GM23338 (cell line): Measurements from ENCODE around the gene UBALD1. TPM values are rescaled to one million over a fixed set of nuclear protein-coding genes. Genes with fewer than 3 reads are reported as not detected.
A peak's percentile ranks its signal among the peaks of the same experiment; 100 is the strongest.

ENCODE experiments used
- ATAC-seq: fragments of 200-7000 bp; cut with Tn5 transposase; 3 replicates; pipeline ENCODE4 v1.9.1; 2020
- DNase-seq: peaks from one replicate; pipeline ENCODE4 v3.0.0-alpha.2; 2015; ENCODE audit warnings: low spot score
- H2AFZ ChIP-seq: fragments of 200-600 bp; sonication (generic); 2 replicates; pipeline ENCODE4 v1.8.0; 2016; ENCODE audit warnings: antibody characterized with exemption, mild to moderate bottlenecking, moderate library complexity
- H3F3A ChIP-seq: fragments of 200-600 bp; sonication (generic); replicated peaks from 2 replicates; pipeline ENCODE4 v1.8.0; 2017; ENCODE audit warnings: antibody characterized with exemption, mixed run types, low read depth
- H3K27ac ChIP-seq: fragments of 200-600 bp; sonication (generic); 2 replicates; pipeline ENCODE4 v1.6.1; 2016; ENCODE audit warnings: low read depth
- H3K27me3 ChIP-seq: fragments of 200-600 bp; sonication (generic); 2 replicates; pipeline ENCODE4 v1.8.0; 2016; ENCODE audit warnings: mild to moderate bottlenecking, mixed run types, moderate library complexity; ENCODE audit not compliant: insufficient read depth
- H3K36me3 ChIP-seq: fragments of 200-600 bp; sonication (generic); 2 replicates; pipeline ENCODE4 v1.8.0; 2016; ENCODE audit warnings: mild to moderate bottlenecking; ENCODE audit not compliant: insufficient read depth
- H3K4me1 ChIP-seq: fragments of 200-600 bp; sonication (generic); 2 replicates; pipeline ENCODE4 v1.8.0; 2016; ENCODE audit warnings: mild to moderate bottlenecking, moderate library complexity; ENCODE audit not compliant: insufficient read depth
- H3K4me2 ChIP-seq: fragments of 200-600 bp; sonication (generic); 2 replicates; pipeline ENCODE4 v1.7.1; 2017; ENCODE audit warnings: mixed run types
- H3K4me3 ChIP-seq: fragments of 200-600 bp; sonication (generic); 2 replicates; pipeline ENCODE4 v1.6.1; 2016; ENCODE audit warnings: mixed run types
- H3K79me2 ChIP-seq: fragments of 200-600 bp; sonication (generic); replicated peaks from 2 replicates; pipeline ENCODE4 v1.8.0; 2017; ENCODE audit warnings: mild to moderate bottlenecking; ENCODE audit not compliant: insufficient read depth
- H3K9me2 ChIP-seq: fragments of 200-600 bp; sonication (generic); 2 replicates; pipeline ENCODE4 v1.8.0; 2017; ENCODE audit not compliant: insufficient read depth
- H4K20me1 ChIP-seq: fragments of 200-600 bp; sonication (generic); replicated peaks from 2 replicates; pipeline ENCODE4 v1.8.0; 2017; ENCODE audit warnings: mild to moderate bottlenecking; ENCODE audit not compliant: insufficient read depth
- H3K27ac Mint-ChIP-seq: 2 replicates; pipeline ENCODE4 v1.8.0; 2020; ENCODE audit warnings: inconsistent platforms, mild to moderate bottlenecking, moderate library complexity, mixed read lengths
- H3K27me3 Mint-ChIP-seq: 3 replicates; pipeline ENCODE4 v1.8.0; 2022; ENCODE audit warnings: low read depth, mild to moderate bottlenecking, moderate library complexity, mixed read lengths, inconsistent platforms; ENCODE audit not compliant: insufficient read depth, poor library complexity
- H3K36me3 Mint-ChIP-seq: 3 replicates; pipeline ENCODE4 v1.8.0; 2021; ENCODE audit warnings: low read depth, mild to moderate bottlenecking, inconsistent platforms, moderate library complexity, mixed read lengths
- H3K4me1 Mint-ChIP-seq: 3 replicates; pipeline ENCODE4 v1.8.0; 2020; ENCODE audit warnings: mild to moderate bottlenecking, inconsistent platforms, mixed read lengths
- H3K4me3 Mint-ChIP-seq: 3 replicates; pipeline ENCODE4 v1.8.0; 2021; ENCODE audit warnings: moderate library complexity, mild to moderate bottlenecking, inconsistent platforms, mixed read lengths
- H3K9me3 Mint-ChIP-seq: 3 replicates; pipeline ENCODE4 v1.8.0; 2020; ENCODE audit warnings: moderate library complexity, mild to moderate bottlenecking, inconsistent platforms, mixed read lengths
- CREB1 ChIP-seq: fragments of 250-450 bp; sonication (Bioruptor Pico); IDR thresholded peaks from 2 replicates; pipeline ENCODE4 v1.5.0; 2020; ENCODE audit warnings: low read depth, mild to moderate bottlenecking, moderate library complexity
- EZH2 ChIP-seq: fragments of 200-600 bp; sonication (generic); IDR thresholded peaks from one replicate; pipeline ENCODE4 v1.8.0; 2017; ENCODE audit warnings: antibody characterized with exemption, mild to moderate bottlenecking, low read depth; ENCODE audit not compliant: unreplicated experiment
- EZH2phosphoT487 ChIP-seq: fragments of 200-600 bp; sonication (generic); IDR thresholded peaks from one replicate; pipeline ENCODE4 v1.8.1; 2018; ENCODE audit warnings: antibody characterized with exemption; ENCODE audit not compliant: unreplicated experiment
- JUNB ChIP-seq: IDR thresholded peaks from one replicate; pipeline ENCODE4 v1.6.1; 2016; ENCODE audit warnings: antibody characterized with exemption; ENCODE audit not compliant: unreplicated experiment
- NANOG ChIP-seq: IDR thresholded peaks from 2 replicates; pipeline ENCODE4 v1.6.1; 2016; ENCODE audit warnings: antibody characterized with exemption, borderline replicate concordance
- POLR2AphosphoS5 ChIP-seq: IDR thresholded peaks from 2 replicates; pipeline ENCODE4 v1.6.1; 2016; ENCODE audit warnings: antibody characterized with exemption, low read depth
- STAT1 ChIP-seq: IDR thresholded peaks from one replicate; pipeline ENCODE4 v1.6.1; 2016; ENCODE audit warnings: antibody characterized with exemption; ENCODE audit not compliant: unreplicated experiment
- ZNF114 ChIP-seq: fragments of 250-450 bp; sonication (Bioruptor Pico); IDR thresholded peaks from 2 replicates; pipeline ENCODE4 v1.5.0; 2020; ENCODE audit warnings: mild to moderate bottlenecking, moderate library complexity
- ZNF331 ChIP-seq: fragments of 250-450 bp; sonication (Bioruptor Pico); IDR thresholded peaks from 2 replicates; pipeline ENCODE4 v1.5.0; 2020; ENCODE audit warnings: low read depth, mild to moderate bottlenecking, moderate library complexity
- long read RNA-seq: library from polyadenylated mRNA; unstranded; transcript quantifications from one replicate; pipeline ENCODE4 v2.0.0, GENCODE V29; 2020; ENCODE audit not compliant: unreplicated experiment
- polyA plus RNA-seq: library from polyadenylated mRNA; unstranded; fragments of >200 nt; fragmentation: Nextera tagmentation; extraction: Ambion mirVana; gene quantifications from 2 replicates; pipeline ENCODE4 v1.2.1, GENCODE V29; 2016
- total RNA-seq: library from RNA; depleted of rRNA; stranded (reverse); fragments of >200 nt; shearing (Covaris generic); gene quantifications from 2 replicates; pipeline ENCODE4 v1.2.3, GENCODE V29; 2014; rRNA removed
- TF ChIP-seq, protein P1 (sequence below), 2 experiments: fragments of 200-600 bp in 1 of 2; sonication (generic) in 1 of 2; conservative IDR thresholded peaks; 2 replicates each; pipeline versions ENCODE4 v1.5.1 to v1.6.1; 2016 to 2017; ENCODE audit warnings: antibody characterized with exemption in 2 of 2, low read depth in 2 of 2, mild to moderate bottlenecking in 2 of 2, moderate library complexity in 1 of 2
- TF ChIP-seq, protein P2 (sequence below): IDR thresholded peaks from 2 replicates; pipeline ENCODE4 v1.6.1; 2016; ENCODE audit warnings: antibody characterized with exemption
- TF ChIP-seq, protein P3 (sequence below): fragments of 250-450 bp; sonication (Bioruptor Pico); IDR thresholded peaks from 2 replicates; pipeline ENCODE4 v1.5.0; 2020; ENCODE audit warnings: mild to moderate bottlenecking, moderate library complexity
- TF ChIP-seq, protein P4 (sequence below): IDR thresholded peaks from one replicate; pipeline ENCODE4 v1.6.1; 2018; ENCODE audit warnings: antibody characterized with exemption; ENCODE audit not compliant: unreplicated experiment

Gene UBALD1
- total RNA-seq: 32.2 and 32.8 TPM in 2 replicates
- 20.7 and 23.9 TPM in 2 replicates for polyA plus RNA-seq
- long read RNA-seq, partial matches to known transcripts: 0 of 2 reads
- long read RNA-seq, other reads (novel, unspliced or antisense): 0 of 2 reads

DNA sequence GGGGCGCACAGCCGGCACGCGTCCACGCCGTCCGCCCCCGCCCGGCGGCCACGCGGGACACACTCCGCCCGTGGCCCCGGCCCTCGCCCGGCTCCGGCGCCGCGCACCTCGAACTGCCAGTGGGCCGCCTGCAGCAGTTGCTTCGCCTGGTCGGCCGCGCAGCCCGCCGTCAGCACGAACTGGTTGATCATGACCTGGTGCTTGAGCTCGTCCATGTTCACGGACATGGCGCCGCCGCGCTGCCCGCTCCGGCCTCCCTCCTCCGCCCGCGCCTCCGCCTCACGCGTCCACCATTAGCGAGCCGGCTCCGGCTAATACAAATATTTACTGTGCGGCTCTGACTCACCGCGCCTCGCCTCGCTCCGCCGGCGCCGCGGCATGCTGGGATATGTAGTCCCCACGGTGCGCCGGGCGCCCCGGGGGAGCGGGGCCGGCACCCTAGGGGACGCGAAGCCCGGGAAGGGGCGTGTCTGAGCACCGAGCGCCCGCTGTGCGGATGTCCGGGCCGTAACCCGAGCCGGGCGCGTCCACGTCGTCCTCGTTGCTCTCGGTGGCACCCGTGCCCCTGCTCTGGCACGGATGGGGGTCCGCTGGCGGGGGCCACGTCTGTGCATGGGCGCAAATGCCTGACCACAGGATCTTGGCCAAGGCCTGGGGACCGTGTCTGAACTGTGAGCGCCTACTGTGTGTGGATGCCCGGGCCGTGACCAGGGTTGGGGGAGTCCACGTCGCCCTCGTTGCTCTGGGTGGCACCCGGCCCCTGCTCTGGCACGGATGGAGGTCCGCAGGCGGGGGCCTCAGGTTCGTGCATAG, at the start of gene UBALD1:
TSS of gene UBALD1 (minus strand) at position 318 of the 813 bp plus-strand sequence. CDS start at position 227, 91 bp downstream.
- H3K27me3 Mint-ChIP-seq: peaks cover 25% of the 10 kb centered on the region
- peaks cover 42% of the 10 kb centered on the region for H3F3A ChIP-seq
- H3K27ac ChIP-seq: peak within 1 kb of the TSS; percentile 92
- H3K27me3 ChIP-seq: no peaks in the 10 kb centered on the region
- H3K4me3 ChIP-seq: peak within 1 kb of the TSS; percentile 86
- 0 out of 2 replicates have a peak within 1 kb of the TSS, but pooled peaks have one; percentile 76 for H2AFZ ChIP-seq
- ATAC-seq (peak; percentile 22), DNase-seq (peak; percentile 90)
- no peaks in the 10 kb centered on the region; the same call in 2 of the 3 replicates for H3K9me3 Mint-ChIP-seq
- TF ChIP-seq NANOG (no peak), EZH2 (no peak), CREB1 (peak; percentile 77), ZNF114 (CRISPR knock-in tag) (no peak), STAT1 (no peak), JUNB (no peak), POLR2AphosphoS5 (peak; percentile 89), EZH2phosphoT487 (no peak), ZNF331 (CRISPR knock-in tag) (no peak)
- TF ChIP-seq, protein P1, sequence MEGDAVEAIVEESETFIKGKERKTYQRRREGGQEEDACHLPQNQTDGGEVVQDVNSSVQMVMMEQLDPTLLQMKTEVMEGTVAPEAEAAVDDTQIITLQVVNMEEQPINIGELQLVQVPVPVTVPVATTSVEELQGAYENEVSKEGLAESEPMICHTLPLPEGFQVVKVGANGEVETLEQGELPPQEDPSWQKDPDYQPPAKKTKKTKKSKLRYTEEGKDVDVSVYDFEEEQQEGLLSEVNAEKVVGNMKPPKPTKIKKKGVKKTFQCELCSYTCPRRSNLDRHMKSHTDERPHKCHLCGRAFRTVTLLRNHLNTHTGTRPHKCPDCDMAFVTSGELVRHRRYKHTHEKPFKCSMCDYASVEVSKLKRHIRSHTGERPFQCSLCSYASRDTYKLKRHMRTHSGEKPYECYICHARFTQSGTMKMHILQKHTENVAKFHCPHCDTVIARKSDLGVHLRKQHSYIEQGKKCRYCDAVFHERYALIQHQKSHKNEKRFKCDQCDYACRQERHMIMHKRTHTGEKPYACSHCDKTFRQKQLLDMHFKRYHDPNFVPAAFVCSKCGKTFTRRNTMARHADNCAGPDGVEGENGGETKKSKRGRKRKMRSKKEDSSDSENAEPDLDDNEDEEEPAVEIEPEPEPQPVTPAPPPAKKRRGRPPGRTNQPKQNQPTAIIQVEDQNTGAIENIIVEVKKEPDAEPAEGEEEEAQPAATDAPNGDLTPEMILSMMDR (conservative IDR thresholded peaks at IDR 0.05; ENCODE audit: low read depth in 2 of 2): no peak
- TF ChIP-seq, protein P2, sequence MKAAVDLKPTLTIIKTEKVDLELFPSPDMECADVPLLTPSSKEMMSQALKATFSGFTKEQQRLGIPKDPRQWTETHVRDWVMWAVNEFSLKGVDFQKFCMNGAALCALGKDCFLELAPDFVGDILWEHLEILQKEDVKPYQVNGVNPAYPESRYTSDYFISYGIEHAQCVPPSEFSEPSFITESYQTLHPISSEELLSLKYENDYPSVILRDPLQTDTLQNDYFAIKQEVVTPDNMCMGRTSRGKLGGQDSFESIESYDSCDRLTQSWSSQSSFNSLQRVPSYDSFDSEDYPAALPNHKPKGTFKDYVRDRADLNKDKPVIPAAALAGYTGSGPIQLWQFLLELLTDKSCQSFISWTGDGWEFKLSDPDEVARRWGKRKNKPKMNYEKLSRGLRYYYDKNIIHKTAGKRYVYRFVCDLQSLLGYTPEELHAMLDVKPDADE: peak; percentile 92
- TF ChIP-seq, protein P3, sequence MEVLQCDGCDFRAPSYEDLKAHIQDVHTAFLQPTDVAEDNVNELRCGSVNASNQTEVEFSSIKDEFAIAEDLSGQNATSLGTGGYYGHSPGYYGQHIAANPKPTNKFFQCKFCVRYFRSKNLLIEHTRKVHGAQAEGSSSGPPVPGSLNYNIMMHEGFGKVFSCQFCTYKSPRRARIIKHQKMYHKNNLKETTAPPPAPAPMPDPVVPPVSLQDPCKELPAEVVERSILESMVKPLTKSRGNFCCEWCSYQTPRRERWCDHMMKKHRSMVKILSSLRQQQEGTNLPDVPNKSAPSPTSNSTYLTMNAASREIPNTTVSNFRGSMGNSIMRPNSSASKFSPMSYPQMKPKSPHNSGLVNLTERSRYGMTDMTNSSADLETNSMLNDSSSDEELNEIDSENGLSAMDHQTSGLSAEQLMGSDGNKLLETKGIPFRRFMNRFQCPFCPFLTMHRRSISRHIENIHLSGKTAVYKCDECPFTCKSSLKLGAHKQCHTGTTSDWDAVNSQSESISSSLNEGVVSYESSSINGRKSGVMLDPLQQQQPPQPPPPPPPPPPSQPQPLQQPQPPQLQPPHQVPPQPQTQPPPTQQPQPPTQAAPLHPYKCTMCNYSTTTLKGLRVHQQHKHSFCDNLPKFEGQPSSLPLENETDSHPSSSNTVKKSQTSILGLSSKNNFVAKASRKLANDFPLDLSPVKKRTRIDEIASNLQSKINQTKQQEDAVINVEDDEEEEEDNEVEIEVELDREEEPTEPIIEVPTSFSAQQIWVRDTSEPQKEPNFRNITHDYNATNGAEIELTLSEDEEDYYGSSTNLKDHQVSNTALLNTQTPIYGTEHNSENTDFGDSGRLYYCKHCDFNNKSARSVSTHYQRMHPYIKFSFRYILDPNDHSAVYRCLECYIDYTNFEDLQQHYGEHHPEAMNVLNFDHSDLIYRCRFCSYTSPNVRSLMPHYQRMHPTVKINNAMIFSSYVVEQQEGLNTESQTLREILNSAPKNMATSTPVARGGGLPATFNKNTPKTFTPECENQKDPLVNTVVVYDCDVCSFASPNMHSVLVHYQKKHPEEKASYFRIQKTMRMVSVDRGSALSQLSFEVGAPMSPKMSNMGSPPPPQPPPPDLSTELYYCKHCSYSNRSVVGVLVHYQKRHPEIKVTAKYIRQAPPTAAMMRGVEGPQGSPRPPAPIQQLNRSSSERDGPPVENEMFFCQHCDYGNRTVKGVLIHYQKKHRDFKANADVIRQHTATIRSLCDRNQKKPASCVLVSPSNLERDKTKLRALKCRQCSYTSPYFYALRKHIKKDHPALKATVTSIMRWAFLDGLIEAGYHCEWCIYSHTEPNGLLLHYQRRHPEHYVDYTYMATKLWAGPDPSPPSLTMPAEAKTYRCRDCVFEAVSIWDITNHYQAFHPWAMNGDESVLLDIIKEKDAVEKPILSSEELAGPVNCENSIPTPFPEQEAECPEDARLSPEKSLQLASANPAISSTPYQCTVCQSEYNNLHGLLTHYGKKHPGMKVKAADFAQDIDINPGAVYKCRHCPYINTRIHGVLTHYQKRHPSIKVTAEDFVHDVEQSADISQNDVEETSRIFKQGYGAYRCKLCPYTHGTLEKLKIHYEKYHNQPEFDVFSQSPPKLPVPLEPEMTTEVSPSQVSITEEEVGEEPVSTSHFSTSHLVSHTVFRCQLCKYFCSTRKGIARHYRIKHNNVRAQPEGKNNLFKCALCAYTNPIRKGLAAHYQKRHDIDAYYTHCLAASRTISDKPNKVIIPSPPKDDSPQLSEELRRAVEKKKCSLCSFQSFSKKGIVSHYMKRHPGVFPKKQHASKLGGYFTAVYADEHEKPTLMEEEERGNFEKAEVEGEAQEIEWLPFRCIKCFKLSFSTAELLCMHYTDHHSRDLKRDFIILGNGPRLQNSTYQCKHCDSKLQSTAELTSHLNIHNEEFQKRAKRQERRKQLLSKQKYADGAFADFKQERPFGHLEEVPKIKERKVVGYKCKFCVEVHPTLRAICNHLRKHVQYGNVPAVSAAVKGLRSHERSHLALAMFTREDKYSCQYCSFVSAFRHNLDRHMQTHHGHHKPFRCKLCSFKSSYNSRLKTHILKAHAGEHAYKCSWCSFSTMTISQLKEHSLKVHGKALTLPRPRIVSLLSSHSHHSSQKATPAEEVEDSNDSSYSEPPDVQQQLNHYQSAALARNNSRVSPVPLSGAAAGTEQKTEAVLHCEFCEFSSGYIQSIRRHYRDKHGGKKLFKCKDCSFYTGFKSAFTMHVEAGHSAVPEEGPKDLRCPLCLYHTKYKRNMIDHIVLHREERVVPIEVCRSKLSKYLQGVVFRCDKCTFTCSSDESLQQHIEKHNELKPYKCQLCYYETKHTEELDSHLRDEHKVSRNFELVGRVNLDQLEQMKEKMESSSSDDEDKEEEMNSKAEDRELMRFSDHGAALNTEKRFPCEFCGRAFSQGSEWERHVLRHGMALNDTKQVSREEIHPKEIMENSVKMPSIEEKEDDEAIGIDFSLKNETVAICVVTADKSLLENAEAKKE: no peak
- TF ChIP-seq, protein P4, sequence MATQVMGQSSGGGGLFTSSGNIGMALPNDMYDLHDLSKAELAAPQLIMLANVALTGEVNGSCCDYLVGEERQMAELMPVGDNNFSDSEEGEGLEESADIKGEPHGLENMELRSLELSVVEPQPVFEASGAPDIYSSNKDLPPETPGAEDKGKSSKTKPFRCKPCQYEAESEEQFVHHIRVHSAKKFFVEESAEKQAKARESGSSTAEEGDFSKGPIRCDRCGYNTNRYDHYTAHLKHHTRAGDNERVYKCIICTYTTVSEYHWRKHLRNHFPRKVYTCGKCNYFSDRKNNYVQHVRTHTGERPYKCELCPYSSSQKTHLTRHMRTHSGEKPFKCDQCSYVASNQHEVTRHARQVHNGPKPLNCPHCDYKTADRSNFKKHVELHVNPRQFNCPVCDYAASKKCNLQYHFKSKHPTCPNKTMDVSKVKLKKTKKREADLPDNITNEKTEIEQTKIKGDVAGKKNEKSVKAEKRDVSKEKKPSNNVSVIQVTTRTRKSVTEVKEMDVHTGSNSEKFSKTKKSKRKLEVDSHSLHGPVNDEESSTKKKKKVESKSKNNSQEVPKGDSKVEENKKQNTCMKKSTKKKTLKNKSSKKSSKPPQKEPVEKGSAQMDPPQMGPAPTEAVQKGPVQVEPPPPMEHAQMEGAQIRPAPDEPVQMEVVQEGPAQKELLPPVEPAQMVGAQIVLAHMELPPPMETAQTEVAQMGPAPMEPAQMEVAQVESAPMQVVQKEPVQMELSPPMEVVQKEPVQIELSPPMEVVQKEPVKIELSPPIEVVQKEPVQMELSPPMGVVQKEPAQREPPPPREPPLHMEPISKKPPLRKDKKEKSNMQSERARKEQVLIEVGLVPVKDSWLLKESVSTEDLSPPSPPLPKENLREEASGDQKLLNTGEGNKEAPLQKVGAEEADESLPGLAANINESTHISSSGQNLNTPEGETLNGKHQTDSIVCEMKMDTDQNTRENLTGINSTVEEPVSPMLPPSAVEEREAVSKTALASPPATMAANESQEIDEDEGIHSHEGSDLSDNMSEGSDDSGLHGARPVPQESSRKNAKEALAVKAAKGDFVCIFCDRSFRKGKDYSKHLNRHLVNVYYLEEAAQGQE: no peak
- H3K4me1 ChIP-seq: peaks cover 46% of the 10 kb centered on the region
- peak within 1 kb of the TSS; percentile 93 for H3K4me2 ChIP-seq
- peaks cover 42% of the 10 kb centered on the region for H3K4me1 Mint-ChIP-seq
- no peaks in the 10 kb centered on the region for H3K36me3 ChIP-seq
- peaks cover 42% of the 10 kb centered on the region for H3K79me2 ChIP-seq
- peak within 1 kb of the TSS; percentile 82 for H3K4me3 Mint-ChIP-seq
- H3K9me2 ChIP-seq: no peaks in the 10 kb centered on the region
- no peaks in the 10 kb centered on the region for H3K36me3 Mint-ChIP-seq
- peaks cover 7% of the 10 kb centered on the region for H4K20me1 ChIP-seq
- H3K27ac Mint-ChIP-seq: peak within 1 kb of the TSS; percentile 97
